ENCODE results near the gene ALPI.

ALPI gene

DNA sequence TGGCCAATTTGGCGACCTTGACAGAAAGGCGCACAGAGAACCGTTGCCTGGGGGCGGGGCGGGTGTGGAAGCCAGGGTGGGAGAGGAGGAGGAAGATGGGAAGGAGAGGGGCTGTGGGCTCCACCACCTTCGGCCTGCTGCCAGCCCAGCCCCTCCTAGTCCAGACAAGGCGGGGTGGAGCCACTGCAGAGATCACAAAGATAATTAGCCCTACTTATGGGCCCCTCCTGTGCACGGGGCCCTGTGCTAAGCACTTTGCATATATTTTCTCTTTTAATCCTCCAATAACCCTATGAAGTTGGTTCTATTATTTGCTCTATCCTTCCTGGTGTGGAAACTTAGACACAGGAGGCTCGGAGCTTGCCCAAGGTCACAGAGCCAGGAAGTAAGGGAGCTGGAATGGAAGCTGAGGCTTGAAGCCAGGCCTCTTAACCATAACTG lies 45.4 kb downstream of the ALPI start:
- no peak for DNase-seq (ENCODE audit: low read depth)

DNA sequence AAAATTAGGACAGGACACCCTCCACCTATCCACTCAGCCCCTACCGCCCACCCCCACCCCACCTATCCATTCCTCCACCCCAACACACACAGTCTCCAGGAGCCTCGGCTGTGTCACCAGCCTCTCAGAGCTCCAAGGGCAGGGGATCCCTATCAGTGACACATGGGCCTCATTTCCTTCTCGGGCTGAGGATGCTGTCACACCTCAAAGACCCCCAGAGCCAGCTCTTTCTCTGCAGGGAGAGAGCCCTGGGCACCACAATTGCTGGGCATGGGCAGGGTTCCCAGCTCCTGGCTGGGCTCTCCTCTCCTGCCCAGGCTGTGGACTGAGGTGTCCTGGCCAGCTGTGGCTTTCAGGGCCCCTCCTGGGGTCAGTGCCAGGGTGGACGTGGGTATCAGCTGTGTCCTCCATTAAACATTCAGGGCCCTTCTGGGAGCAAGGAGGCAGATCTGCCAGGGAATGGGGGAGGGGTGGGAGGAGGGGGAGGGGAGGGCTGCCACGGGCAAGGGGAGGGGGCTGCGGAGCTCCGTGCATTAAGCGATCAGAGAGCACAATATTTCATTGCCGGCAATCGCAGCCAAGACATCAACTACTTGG lies 45.9 kb downstream of the ALPI start:
- DNase-seq (ENCODE audit: low read depth), result no peak

DNA sequence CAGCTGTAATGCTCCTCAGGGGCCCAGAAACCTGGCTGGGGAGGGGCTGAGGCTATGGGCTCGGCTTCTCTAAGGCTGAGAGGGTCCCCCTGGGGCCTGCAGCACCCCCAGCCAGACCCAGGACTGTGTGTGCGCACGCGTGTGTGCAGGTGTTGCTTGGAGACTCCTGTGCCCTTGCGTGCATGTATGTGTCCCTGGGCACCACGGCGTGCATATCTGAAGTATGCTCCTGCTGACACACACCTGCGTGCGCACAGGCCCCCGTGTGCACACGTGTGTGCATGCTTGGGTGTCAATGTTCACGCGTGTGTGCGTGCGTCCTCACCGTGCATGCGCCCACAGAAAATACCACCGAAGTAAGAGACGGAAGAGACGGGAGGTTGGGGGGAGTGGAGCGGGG lies 46.6 kb downstream of the ALPI start:
- DNase-seq (ENCODE audit: low read depth), result peak; percentile 30

DNA sequence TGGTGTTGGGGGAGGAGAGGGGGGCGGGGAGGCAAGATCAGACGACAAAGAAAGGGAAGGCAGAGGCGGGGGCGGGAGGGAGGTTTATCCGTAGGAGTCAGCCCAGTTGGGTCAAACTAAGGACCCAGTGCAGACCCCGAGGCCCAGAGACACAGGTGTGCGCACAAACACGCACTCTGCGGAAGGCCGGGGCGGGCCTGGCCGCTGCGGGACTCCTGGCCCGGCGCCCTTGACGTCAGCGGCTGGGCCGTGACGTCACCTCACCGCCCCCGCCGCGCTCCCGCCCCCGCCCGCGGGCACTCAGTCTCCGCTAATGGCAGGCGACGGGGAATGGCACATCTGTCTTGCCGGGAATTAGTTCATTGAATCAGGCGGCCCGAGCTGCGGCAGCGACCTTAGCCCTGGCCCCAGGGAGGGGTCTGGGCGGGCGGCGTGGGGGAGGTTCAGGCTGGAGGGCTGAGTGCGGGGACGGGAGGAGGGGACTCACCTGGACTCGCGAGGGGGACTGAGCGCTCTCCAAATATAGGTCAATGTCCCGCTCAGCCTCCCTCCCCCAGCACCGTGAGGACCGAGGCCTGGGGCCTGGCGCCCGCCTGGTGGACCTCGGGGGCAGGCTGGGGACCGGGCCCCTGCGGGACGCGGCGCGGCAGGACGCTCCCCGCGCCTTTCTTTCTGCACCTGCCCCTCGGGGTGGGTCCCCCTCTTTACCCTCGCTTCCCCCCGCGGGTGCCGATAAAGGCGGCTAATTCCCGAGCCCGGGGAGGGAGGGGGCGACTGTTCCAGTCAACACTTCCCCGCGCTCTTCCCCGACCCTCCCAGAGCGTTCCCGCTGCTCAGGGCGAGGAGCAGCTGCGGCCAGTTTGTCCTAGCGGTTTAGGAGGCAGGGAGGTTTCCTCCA lies 47.2 kb downstream of the ALPI start:
- peak; percentile 45 for DNase-seq (ENCODE audit: low read depth)

DNA sequence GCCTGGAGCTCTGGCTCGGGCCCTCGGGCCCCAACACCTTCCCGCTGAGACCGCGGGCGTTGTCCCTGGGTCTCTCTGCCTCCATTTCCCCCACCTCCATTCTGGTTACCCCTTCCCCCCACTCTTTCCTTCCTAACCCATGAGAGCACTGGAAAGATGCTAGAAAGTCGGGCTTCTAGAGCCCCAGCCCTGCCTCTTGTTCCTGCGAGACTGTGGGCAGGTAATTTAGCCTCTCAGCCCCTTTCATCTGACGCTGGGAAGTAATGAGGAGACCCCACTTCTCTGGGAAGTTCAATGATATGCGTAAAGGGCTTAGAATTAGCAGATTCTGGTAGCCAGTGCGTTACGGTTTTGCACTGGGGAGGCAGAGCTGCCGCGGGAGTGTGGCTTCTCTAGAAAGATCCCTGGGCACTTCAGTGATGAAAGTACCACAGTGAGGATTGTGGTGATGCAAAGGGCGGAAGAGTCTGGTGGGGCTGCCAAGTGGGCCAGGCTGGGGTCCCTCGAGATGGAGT lies 47.9 kb downstream of the ALPI start:
- DNase-seq (ENCODE audit: low read depth), result no peak

DNA sequence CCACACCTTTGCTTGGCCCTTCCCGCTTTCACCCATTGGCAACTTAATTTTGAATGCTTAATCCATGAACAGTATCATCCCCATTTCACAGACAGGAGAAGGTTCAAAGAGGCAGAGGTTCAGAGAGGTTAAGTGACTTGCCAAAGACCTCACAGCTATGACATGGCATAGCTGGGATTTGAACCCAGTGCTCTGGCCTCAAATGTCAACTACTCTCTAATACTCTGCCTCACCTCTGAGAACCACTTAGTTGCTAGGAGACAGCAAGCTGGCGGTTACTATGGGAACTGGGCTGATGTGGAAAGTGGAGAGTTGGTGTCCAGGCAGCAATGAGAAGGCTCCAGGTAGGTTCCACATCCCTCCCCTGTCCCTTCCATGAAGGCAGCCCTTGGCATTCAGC lies 48.5 kb downstream of the ALPI start:
- DNase-seq (ENCODE audit: low read depth), result no peak

DNA sequence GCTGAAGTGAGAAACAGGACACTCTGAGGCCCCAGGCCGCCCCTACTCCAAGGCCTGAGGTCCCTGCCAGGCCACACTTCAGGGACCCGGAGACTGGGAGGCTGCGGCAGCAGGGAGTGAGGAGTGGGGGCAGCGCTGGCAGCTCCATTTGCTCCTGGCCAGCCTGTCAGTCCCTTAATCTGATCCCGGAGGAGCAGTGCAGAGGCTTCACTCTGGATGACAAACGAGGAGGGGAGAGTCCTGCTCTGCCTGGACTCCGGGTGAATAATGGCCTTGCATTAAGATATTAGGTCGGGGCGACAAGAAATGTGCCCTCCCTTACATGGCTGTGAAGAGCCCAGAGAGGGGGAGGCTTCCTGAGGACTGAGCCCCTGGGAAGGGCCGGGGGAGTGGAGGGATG lies 49.9 kb downstream of the ALPI start:
- DNase-seq (ENCODE audit: low read depth), result no peak

DNA sequence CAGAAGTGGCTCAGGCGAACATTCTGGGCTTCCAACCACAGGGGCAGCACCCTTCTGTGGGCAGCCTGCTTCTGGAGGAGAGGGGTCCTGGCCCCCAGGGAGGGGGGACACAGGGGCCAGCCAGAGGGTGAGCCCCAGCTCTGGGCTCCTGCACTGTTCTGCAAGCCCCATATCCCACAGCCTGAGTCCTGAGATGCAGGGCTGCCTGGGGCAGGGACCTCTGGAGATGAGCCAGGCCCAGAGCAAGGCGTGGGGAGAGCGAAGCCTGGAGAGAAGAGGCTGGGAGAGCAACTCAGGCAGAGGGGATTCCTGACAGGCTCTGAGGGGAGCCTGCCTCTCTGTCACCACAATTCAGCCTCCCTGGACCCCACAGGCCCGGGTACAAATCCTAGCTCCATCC lies 50.8 kb downstream of the ALPI start:
- DNase-seq (ENCODE audit: low read depth), result no peak

DNA sequence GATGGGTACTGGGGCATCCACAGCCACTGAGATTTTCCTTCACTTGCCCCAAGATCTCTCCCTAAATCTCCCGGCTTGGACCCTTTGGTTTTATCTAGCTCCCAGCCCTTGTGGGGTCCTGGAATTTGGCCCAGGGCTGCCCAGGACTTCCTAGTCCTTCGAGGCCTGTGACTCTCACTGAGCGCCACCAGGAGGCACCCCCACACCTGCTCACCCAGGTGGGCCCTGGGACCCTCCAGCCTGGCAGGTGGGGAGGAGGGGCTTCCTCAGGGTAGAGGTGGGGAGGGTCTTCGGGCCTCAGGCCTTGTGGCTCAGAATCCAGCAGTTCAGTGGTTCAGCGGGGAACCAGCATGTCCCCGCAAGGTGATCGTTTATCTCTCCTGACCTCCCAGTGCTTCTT lies 52.3 kb downstream of the ALPI start:
- DNase-seq (ENCODE audit: low read depth), result no peak
